Tibial artery (tissue), 4 donors: ENCODE data around the gene ALKBH5.
A peak's percentile ranks its signal among the peaks of the same experiment; 100 is the strongest.

Experiments
- DNase-seq, 2 donors: peaks; one replicate each; pipeline ENCODE4 v3.0.0-alpha.2; 2019
- H3K27ac ChIP-seq, 2 donors: fragments of 200-600 bp; sonication (generic) in 1 of 2; 1 replicate in 1 of 2; 2 replicates in 1 of 2; pipeline ENCODE4 v1.5.1; 2018 to 2019; ENCODE audit warnings: mild to moderate bottlenecking in 1 of 2
- H3K27me3 ChIP-seq, 2 donors: fragments of 200-600 bp; sonication (generic) in 1 of 2; one replicate each; pipeline versions ENCODE4 v1.5.1 to v1.6.0; 2016 to 2019
- H3K36me3 ChIP-seq, 3 donors: fragments of 200-600 bp; sonication (generic) in 2 of 3; one replicate each; pipeline ENCODE4 v1.5.1; 2016 to 2019; ENCODE audit warnings: mild to moderate bottlenecking in 2 of 3
- H3K4me1 ChIP-seq, 4 donors: fragments of 200-600 bp; sonication (generic) in 2 of 4; 1 replicate in 3 of 4; 2 replicates in 1 of 4; pipeline ENCODE4 v1.5.1; 2016 to 2019
- H3K4me3 ChIP-seq, 2 donors: fragments of 200-600 bp; sonication (generic) in 1 of 2; 1 replicate in 1 of 2; 2 replicates in 1 of 2; pipeline ENCODE4 v1.5.1; 2018 to 2019; ENCODE audit warnings: mild to moderate bottlenecking in 2 of 2
- H3K9me3 ChIP-seq, 3 donors: fragments of 200-600 bp; sonication (generic) in 1 of 3; one replicate each; pipeline ENCODE4 v1.5.1; 2016 to 2019
- intact Hi-C: fragments of 100-400 bp; cut with DNase I; formaldehyde crosslinking; loops from one replicate; pipeline ENCODE4 v1.15.0; 2023; ENCODE audit warnings: low total_unique reads
- TF ChIP-seq, protein P1 (sequence below), 2 experiments: fragments of 200-600 bp in 1 of 2; fragments of 450-650 bp in 1 of 2; IDR thresholded peaks; one replicate each; pipeline ENCODE4 v1.5.1; 2017 to 2019; ENCODE audit warnings: antibody characterized with exemption in 2 of 2, mild to moderate bottlenecking in 1 of 2, moderate library complexity in 1 of 2

The ALKBH5 gene

DNA sequence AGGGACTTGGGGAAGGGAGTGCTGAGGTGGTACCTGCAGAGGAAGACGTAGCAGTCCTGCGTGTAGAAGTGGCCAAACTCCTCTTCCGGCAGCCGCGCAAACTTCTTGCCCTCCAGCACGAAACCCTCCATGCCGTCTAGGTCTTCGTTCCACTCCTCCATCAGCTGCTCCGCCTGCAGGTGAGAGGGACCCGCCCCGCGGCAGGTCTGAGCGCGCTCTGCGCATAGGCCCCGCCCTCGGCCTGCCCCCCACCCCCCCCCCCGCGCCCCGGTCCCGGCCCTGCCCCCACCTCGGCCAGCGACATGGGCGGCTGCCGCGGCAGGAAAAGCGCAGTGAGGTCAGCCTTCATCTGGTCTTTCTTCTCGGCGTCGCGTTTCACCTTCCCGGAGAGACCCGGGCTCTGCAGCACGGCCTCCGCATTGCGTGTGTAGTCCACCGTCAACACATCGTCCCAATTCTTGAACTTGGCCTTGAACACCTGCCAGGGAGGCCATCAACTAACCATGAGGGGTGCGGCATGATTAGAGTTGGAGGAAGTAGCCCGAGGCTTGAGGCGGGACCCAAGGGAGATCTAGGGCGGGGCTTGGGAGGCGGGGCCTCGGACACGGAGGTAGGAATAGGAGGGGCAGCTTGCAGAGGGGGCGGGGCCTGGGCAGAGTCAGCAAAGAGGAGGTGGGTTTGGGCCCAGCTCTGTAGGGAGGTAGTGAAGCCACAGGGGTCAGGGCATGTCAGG is 63.4 kb downstream of the ALKBH5 start:
- no peak overlapping the region for H3K4me3 ChIP-seq

DNA sequence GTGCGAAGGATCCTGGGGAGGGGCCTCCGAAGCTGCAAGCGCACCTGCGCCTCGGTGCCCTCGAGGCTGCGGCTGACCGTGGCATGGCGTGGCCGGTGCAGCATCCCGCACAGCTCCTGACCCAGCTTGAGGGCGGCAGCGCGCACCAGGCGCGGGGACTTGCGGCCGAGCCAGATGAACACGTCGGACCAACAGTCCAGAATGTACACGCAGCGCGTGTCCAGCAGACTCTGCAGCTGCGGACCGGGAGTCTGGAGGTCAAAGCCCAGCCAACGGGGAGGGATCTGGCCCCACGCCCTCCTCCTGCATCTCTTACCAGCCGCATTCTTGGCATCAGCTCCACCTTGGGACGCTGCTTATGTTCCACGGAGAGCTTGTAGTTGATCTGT is 64.0 kb downstream of the ALKBH5 start:
- Histone ChIP-seq H3K27me3 (no peaks in the 10 kb centered on the region), H3K4me3 (no peak overlapping the region), H3K9me3 (no peaks in the 10 kb centered on the region), H3K27ac (no peak overlapping the region), H3K36me3 (peaks cover 61 to 100% (median 90%) of the 10 kb centered on the region in 3 donors), H3K4me1 (peaks cover 0 to 14% (median 0%) of the 10 kb centered on the region in 4 donors)
- TF ChIP-seq, protein P1, sequence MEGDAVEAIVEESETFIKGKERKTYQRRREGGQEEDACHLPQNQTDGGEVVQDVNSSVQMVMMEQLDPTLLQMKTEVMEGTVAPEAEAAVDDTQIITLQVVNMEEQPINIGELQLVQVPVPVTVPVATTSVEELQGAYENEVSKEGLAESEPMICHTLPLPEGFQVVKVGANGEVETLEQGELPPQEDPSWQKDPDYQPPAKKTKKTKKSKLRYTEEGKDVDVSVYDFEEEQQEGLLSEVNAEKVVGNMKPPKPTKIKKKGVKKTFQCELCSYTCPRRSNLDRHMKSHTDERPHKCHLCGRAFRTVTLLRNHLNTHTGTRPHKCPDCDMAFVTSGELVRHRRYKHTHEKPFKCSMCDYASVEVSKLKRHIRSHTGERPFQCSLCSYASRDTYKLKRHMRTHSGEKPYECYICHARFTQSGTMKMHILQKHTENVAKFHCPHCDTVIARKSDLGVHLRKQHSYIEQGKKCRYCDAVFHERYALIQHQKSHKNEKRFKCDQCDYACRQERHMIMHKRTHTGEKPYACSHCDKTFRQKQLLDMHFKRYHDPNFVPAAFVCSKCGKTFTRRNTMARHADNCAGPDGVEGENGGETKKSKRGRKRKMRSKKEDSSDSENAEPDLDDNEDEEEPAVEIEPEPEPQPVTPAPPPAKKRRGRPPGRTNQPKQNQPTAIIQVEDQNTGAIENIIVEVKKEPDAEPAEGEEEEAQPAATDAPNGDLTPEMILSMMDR (IDR thresholded peaks at IDR 0.05) = no peak
- no peak for DNase-seq
- intact Hi-C loops = no loop called here

More for the DNA sequence above, 63.4 kb downstream of the ALKBH5 start:
- Histone ChIP-seq H3K27me3 (no peaks in the 10 kb centered on the region), H3K4me1 (peaks cover 0 to 14% (median 0%) of the 10 kb centered on the region in 4 donors), H3K27ac (no peak overlapping the region), H3K36me3 (peaks cover 55 to 100% (median 84%) of the 10 kb centered on the region in 3 donors), H3K9me3 (no peaks in the 10 kb centered on the region)
- no peak for DNase-seq
- intact Hi-C loops = no loop called here
- TF ChIP-seq, protein P1 (IDR thresholded peaks at IDR 0.05) = no peak

DNA sequence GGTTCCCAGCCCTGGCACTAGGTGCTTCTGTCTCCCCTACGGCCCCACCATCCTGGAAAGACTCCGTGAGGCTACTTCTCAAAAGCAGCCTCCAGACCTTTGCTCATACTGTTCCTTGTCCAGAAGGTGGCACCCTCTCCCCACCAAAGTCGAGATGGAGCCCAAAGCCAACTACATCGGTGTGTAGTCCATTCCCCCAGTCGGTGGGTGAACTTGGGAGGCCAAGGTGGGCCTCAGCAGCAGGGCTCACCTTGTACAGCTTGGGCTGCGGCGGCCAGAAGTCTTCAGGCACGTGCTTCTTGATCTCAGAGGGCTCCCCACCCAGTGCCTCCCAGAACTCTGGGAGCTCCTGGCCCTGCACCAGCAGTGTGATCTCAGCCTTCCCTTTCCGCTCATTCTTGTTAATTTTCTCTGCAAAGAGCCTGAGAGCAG is 64.7 kb downstream of the ALKBH5 start:
- peaks cover 68 to 100% (median 96%) of the 10 kb centered on the region in 3 donors for H3K36me3 ChIP-seq

GRCh38 chr17:18248811-18249210 is 65.2 kb downstream of the ALKBH5 start:
- no peak for DNase-seq
- H3K9me3 ChIP-seq = no peaks in the 10 kb centered on the region
- no peak overlapping the region for H3K27ac ChIP-seq
- intact Hi-C loops = no loop called here
- H3K27me3 ChIP-seq = no peaks in the 10 kb centered on the region
- no peak overlapping the region for H3K4me3 ChIP-seq
- TF ChIP-seq, protein P1 (IDR thresholded peaks at IDR 0.05) = no peak
- H3K36me3 ChIP-seq = peaks cover 73 to 100% (median 96%) of the 10 kb centered on the region in 3 donors
- H3K4me1 ChIP-seq = peaks cover 0 to 23% (median 0%) of the 10 kb centered on the region in 4 donors

More for the DNA sequence above, 64.7 kb downstream of the ALKBH5 start:
- Histone ChIP-seq H3K27me3 (no peaks in the 10 kb centered on the region), H3K9me3 (no peaks in the 10 kb centered on the region), H3K4me1 (peaks cover 0 to 18% (median 0%) of the 10 kb centered on the region in 4 donors), H3K4me3 (no peak overlapping the region), H3K27ac (no peak overlapping the region)
- TF ChIP-seq, protein P1 (IDR thresholded peaks at IDR 0.05) = peak; percentile 59 to 63
- intact Hi-C loops = no loop called here
- peak; percentile 48 to 79 for DNase-seq

DNA sequence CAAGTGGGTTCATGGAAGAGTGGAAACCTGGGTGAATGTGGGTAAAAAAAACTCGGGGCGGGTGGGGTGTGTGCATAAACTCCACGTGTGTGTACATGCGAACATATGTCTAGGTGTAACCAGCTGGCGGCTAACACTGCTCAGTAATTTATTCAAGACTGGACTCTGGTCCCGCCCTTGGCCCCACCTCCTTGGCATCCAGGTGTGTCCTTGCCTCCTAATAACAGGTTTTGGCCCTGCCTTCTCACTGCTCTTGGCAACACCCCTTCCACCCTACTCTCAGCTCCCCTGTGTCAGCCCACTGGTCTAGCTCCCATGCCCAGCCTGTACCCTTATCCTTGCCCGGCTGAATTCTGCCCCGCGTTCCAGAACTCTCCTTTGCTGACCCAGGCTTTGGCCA is 66.6 kb downstream of the ALKBH5 start:
- intact Hi-C loops = no loop called here
- no peak for DNase-seq
- no peaks in the 10 kb centered on the region for H3K9me3 ChIP-seq
- peaks cover 0 to 24% (median 0%) of the 10 kb centered on the region in 4 donors for H3K4me1 ChIP-seq
- H3K4me3 ChIP-seq = no peak overlapping the region
- no peaks in the 10 kb centered on the region for H3K27me3 ChIP-seq
- H3K36me3 ChIP-seq = peaks cover 81 to 100% (median 97%) of the 10 kb centered on the region in 3 donors
- H3K27ac ChIP-seq = no peak overlapping the region
- TF ChIP-seq, protein P1 (IDR thresholded peaks at IDR 0.05) = no peak
